ENCODE measurements around the gene MED9. TPM values are rescaled to one million over a fixed set of nuclear protein-coding genes. Genes with fewer than 3 reads are reported as not detected.

MED9 gene
- total and polyA plus RNA-seq, 2 donors: 9.5 to 17.5 TPM

DNA sequence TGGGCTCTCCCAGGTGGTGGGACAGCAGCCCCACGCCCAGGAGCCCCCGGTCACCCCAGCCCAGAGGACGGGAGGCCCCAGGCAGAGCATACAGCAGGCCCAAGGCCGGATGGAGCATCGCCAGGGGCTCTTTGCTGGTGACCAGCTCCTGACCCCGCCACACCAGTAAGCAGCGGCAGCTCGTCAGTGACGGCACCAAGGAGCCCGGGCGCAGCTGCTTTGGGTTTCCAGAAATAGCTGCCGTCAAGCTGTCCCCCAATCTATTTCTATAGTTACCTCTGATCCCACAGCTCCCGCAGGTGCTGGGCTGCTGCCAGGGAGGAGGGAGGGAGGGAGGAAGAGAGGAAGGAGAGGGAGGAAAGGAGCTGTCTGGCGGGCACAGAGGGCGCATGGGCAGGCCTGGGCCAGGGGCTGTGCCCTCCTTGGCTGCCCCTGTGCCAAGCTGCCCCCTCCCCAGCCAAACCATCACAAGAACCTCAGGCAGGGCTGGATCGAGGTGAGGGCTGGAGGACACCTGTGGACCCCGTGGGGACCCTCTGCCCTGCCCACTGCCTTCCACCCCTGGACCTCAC, 30.2 kb downstream of the MED9 start:
- Histone ChIP-seq H3K36me3 (ENCODE audit: insufficient read depth) (no peaks in the 10 kb centered on the region), H3K4me3 (ENCODE audit: low read depth, low read length) (no peak overlapping the region), H3K27ac (ENCODE audit: low read depth) (no peak overlapping the region), H3K4me1 (ENCODE audit: insufficient read depth) (no peaks in the 10 kb centered on the region)
- no peak for DNase-seq (ENCODE audit: extremely low spot score)
- WGBS: 77% methylated on average over 17 of the region's 17 CpGs

DNA sequence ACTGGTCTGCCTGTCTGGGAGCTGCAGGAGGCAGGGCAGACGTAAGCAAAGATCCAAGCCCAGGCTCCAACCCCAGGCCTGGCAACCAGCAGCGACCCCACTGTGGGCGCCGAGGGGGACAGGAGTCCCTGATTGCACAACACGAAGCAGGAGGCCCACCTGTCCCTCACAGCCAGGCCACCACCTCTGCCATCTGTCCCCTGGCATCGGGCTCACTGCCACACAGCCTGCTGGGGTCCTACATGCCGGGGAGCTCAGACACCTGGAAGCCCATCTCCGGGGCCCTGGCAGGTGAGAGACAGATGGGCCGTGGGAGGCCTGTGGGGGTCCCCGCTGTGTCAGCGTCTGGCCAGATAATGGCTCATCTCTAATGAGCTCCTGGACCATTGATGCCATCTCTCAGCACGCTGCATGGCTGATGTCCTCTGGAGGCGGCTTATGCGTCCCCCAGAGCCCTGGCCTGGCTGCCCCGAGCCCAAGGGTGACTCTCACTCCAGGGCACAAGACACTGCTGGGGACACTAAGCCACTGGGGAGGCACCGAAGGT, 30.7 kb downstream of the MED9 start:
- Histone ChIP-seq H3K4me3 (ENCODE audit: low read depth, low read length) (no peak overlapping the region), H3K36me3 (ENCODE audit: insufficient read depth) (no peaks in the 10 kb centered on the region), H3K4me1 (ENCODE audit: insufficient read depth) (no peaks in the 10 kb centered on the region), H3K27ac (ENCODE audit: low read depth) (no peak overlapping the region)
- 92% methylated on average over 16 of the region's 16 CpGs for WGBS
- no peak for DNase-seq (ENCODE audit: extremely low spot score)

DNA sequence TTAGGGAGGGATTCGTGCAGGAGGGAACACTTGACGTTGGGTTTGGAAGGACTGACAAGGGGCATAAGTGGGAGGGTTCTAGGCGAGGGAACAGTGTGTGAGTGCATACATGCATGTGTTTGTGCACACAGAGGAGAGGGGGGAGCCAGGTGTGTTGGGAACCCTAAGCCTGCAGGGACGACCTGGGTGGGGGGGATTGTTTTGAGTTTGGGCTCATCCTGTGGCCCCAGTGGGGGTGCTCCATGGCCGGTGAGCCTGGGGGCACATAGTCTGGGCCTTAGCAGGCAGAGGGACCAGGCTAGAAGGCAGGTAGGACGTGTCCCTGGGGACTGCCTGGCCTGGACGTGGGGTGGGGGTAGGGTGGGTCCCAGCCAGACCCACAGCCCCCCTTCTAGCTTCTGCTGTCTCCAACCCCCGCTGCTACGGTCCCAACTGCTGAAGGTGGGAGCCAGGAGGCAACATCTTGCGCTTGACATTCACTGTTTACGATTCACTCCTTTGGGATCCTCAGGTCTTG, 31.3 kb downstream of the MED9 start:
- Histone ChIP-seq H3K36me3 (ENCODE audit: insufficient read depth) (no peaks in the 10 kb centered on the region), H3K4me1 (ENCODE audit: insufficient read depth) (no peaks in the 10 kb centered on the region), H3K4me3 (ENCODE audit: low read depth, low read length) (no peak overlapping the region), H3K27ac (ENCODE audit: low read depth) (no peak overlapping the region)
- WGBS: 93% methylated on average over 11 of the region's 11 CpGs
- DNase-seq (ENCODE audit: extremely low spot score): no peak

DNA sequence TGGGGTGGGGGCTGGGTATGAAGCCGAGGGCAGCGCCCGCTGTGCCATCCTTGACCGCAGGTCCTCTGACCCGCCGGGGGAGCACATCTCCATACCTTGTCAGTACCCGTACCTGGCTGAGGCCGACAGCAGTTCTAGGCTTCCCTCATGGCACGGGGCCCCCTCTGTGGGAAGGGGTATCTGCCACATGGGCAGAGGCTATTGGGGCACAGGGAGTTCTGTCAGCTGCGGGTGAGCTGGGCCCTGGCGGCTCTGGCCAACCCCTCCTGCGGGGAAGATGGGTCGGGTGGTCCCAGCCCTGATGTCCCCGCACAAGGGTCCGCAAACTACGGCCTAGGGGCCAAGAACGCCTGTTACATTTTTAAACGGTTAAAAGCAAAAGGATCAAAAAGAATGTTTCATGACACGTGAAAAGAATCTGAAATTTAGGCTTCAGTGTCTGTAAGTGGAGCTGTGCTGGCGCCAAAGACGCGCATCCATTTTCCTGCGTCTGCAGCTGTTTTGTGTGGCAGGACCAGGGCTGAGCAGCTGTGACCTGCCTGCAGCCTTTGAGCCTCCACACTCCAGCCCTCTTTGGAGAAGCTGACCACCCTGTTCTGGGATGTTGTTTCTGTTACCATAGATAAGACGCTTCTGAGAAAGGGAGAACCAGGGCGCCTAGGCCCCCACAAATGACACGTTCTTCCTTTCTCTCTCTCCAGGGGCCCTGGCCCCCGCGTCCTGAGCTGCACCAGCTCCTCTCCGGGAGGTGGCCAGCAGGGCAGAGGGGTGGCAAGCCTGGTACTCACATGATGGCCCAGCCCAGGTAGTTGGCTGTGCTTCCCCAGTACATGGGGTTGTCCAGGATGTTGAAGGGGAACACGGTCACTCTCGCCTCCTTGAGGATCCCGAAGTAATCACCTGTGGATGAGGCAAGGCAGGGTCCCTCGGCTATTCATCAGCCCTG, 32.1 kb downstream of the MED9 start:
- no peak overlapping the region for H3K27ac ChIP-seq (ENCODE audit: low read depth)
- H3K4me1 ChIP-seq (ENCODE audit: insufficient read depth): no peaks in the 10 kb centered on the region
- no peaks in the 10 kb centered on the region for H3K36me3 ChIP-seq (ENCODE audit: insufficient read depth)
- no peak for DNase-seq (ENCODE audit: extremely low spot score)
- H3K4me3 ChIP-seq (ENCODE audit: low read depth, low read length): no peak overlapping the region
- whole genome bisulfite sequencing: 91% methylated on average over 33 of the region's 33 CpGs

DNA sequence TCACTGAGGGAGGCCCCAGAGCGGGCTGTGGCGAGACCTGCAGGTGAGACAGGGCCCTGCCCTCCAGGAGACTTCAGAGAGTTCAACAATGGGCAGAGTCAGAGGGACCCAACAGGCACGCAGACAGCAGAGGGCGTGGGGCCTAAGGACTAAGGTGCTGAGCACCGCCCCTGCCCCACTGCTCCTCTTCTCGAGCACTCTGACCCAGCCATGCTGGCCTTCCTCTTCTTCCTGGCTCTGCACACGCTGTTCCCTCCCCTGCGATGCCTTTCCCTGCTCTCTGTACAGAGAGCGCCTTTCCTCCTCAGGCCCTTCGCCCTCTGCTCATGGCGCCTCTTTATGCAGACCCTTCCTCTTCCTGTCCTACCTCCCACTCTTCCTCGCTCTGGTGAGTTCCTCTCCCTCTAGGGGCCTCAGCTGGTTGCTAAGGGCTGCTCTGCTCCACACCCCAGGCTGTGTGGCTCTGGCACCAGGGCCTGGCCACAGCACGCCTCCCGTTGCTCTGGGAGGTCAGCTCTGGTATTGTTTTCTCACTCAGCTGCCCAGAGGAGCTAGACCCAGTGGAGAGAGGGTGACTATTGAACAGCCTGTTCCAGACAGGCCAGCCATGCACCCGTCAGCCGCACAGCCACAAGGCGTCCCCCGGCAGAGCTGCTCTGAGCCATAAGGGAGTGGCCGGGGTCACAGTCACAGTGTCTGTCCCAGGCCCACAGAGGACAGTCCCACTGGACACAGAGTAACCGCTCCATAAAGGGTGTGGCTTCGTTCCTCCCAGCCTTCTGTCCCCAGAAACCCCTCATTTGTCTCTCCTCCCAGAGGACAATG, 33.0 kb downstream of the MED9 start:
- 91% methylated on average over 21 of the region's 21 CpGs for WGBS

DNA sequence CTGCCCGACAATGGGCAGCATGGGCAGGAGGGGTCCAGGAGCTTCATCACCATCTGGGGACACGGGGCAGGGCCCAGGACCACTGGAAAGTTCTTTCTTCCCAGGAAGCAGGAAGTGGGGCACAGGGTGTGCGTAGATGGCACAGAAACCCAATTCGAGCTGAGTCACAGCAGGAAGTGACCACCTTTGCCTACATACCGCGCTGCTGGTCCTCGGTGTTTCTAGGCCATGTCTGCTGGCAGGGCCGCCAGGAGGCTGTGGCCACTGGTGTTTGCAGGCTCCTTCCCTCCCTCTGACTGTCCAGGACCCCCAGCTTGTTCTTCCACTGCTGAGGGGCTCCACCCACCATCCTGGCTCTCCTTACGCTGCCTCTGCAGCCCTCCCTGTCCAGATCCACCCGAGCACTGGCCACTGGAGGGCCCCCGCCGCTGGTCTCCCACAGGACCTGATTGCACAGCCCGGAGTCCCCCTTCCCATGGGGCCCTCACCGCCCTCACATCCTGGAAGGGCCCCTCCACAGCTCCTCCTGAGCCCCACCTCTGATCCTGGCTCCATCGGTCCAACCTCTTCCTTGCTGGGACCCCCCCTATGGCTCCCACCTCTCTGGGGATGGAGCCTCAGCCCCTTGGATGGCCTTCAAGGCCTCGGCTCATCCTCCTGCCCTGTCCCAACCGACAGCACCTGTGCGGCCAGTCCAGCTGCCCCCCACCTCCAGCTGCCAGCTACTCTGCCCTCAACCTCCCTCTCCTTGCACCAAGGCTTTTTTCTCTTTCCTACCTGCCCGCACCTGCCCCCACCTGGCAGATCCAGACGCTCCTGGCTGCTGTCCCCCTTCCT, 33.9 kb downstream of the MED9 start:
- 90% methylated on average over 20 of the region's 20 CpGs for WGBS
- Histone ChIP-seq H3K4me1 (ENCODE audit: insufficient read depth) (no peaks in the 10 kb centered on the region), H3K4me3 (ENCODE audit: low read depth, low read length) (no peak overlapping the region), H3K27ac (ENCODE audit: low read depth) (no peak overlapping the region), H3K36me3 (ENCODE audit: insufficient read depth) (no peaks in the 10 kb centered on the region)
- DNase-seq (ENCODE audit: extremely low spot score): no peak

More for the DNA sequence above, 33.0 kb downstream of the MED9 start:
- DNase-seq (ENCODE audit: extremely low spot score): no peak
- Histone ChIP-seq H3K36me3 (ENCODE audit: insufficient read depth) (no peaks in the 10 kb centered on the region), H3K4me3 (ENCODE audit: low read depth, low read length) (no peak overlapping the region), H3K4me1 (ENCODE audit: insufficient read depth) (no peaks in the 10 kb centered on the region), H3K27ac (ENCODE audit: low read depth) (no peak overlapping the region)

DNA sequence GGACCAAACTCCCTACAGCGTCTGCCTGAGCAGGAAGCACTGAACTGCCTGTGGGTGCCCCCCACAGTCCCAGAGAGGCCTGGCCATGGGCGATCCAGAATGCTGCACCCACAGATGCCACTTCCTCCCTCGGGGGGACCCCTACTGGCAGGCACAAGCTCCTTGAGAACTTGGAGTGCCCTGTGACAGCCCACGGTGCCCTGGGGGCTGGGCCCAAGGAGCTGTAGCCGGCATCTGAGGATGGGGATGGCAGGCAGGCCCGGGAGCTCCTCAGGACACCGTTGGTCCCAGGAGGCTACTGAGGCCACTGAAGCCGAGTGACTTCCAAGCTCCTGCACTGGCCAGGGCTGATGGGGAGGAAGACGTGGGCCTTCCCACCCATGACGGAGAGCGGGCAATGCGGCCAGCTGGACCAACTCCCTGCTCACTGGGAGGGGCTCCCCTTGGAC, 34.5 kb downstream of the MED9 start:
- Histone ChIP-seq H3K36me3 (ENCODE audit: insufficient read depth) (no peaks in the 10 kb centered on the region), H3K4me3 (ENCODE audit: low read depth, low read length) (no peak overlapping the region), H3K4me1 (ENCODE audit: insufficient read depth) (no peaks in the 10 kb centered on the region), H3K27ac (ENCODE audit: low read depth) (no peak overlapping the region)
- WGBS: 84% methylated on average over 12 of the region's 12 CpGs
- no peak for DNase-seq (ENCODE audit: extremely low spot score)

DNA sequence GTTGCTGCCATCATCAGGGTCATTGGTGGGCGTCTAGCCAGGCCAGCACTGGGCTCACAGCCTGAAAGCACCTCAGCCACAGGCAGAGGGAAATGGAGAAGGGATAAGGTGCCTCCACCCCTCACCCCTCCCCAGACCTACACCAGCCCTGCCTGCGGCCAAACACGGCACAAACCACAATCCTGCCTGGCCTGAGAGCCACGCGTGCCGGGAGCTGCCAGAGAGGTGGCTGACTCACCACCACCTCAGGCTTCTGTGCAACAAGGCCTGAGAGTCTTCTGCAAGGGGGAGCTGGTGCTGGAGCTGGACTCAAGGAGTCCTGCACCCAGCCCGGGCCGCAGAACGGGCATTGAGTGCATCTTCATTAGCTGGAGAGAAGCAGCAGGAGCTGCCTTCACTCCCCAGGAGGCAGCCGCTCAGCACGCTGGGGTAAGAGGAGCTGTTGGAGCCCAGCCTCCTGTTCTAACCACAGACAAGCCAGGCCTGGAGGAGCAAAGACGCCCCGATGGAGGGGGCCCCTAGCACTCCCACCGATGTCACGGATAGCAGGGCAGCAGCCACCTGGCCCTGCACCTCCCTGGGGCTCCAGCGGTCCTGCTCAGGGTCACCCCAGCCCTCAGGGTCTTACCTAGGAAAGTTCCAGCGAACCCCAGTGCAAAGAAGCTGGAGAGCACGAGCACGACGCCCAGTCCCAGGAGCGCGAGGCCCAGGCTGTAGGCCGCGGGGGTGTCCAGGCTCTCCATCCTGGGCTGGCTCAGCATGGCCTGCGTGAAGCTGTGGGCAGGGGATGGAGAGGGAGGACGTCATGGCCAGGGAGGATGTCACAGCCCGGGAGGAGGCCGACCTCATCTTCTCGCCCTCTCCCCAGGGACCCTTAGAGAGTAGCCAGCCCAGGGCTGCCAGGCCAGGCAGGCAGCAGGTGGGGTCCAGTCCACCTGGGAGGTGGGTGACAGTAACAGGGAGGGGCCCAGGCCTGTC, 35.4 kb downstream of the MED9 start:
- no peaks in the 10 kb centered on the region for H3K36me3 ChIP-seq (ENCODE audit: insufficient read depth)
- no peak overlapping the region for H3K27ac ChIP-seq (ENCODE audit: low read depth)
- no peaks in the 10 kb centered on the region for H3K4me1 ChIP-seq (ENCODE audit: insufficient read depth)
- H3K4me3 ChIP-seq (ENCODE audit: low read depth, low read length): no peak overlapping the region
- no peak for DNase-seq (ENCODE audit: extremely low spot score)
- 84% methylated on average over 29 of the region's 29 CpGs for WGBS

DNA sequence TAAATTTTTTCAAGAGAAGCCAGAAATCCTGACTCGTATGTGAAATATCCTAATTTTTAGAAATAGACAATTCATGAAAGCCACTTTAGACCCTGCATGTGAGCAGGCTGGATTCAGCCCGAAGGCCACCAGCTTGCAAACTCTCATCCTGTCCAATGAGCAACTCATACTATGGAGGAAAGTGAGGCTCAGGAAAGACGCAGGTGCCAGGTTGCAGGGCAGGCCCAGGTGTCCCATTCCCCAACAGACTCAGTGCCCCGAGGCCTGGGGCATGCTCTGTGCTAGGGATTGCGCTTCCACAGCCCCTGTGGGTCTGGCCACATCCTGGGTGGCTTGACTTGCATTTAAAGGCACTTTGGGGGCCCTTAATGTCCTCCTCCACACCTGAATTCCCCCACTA, 36.1 kb downstream of the MED9 start:
- no peak for DNase-seq (ENCODE audit: extremely low spot score)
- Histone ChIP-seq H3K4me1 (ENCODE audit: insufficient read depth) (no peaks in the 10 kb centered on the region), H3K36me3 (ENCODE audit: insufficient read depth) (no peaks in the 10 kb centered on the region), H3K4me3 (ENCODE audit: low read depth, low read length) (no peak overlapping the region), H3K27ac (ENCODE audit: low read depth) (no peak overlapping the region)
- WGBS: 95% methylated on average over 5 of the region's 5 CpGs

DNA sequence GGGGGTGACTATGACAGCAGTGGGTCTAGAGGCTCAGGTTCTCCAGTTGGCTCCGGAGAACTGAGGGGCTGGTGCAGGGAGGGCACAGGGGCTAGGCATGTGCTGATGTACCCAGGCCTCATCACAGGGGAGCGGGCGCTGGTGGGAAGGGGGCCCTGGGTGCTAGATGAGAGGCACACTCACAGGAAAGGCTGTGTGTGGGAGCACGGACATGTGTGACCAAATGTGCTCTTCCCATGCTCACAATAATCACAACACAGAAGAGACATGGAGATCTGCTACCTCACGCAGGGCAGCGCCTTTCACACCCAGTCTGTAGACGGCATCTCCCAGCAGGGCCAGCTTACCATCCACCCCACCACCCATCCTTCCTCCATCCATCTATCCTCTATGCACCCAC, 36.8 kb downstream of the MED9 start:
- no peak overlapping the region for H3K27ac ChIP-seq (ENCODE audit: low read depth)
- H3K4me1 ChIP-seq (ENCODE audit: insufficient read depth): no peaks in the 10 kb centered on the region
- no peaks in the 10 kb centered on the region for H3K36me3 ChIP-seq (ENCODE audit: insufficient read depth)
- H3K4me3 ChIP-seq (ENCODE audit: low read depth, low read length): no peak overlapping the region
- 95% methylated on average over 7 of the region's 7 CpGs for WGBS
- DNase-seq (ENCODE audit: extremely low spot score): no peak

DNA sequence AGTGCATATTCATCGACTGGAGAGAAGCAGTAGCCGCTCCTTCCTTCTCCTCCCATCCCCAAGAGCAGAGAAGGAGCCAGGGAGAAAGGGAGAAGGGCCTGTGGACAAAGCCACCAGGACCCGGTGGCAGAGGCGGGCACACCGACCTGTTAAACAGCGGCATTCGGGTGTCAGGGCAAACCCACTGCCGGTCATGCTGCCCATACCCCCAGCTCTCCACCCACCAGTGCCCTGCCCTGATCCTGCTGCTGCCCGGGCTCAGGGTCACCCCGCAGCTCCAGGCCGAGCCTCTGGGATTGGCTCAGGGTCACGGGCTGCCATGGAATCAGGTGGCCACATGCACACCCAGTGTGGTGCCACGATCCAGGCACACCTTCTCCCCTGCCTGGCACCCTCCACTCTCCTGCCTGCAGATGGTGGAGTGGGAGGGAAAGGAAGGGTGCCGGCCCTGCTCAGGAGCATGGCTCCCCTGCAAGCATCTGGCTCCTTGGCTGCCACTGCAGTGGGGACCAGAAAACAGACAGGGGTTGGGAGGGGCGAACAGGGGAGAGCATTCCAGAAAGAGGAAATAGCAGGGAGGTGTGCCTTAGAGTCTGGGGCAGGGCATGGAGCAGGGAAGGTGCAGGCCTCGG, 37.7 kb downstream of the MED9 start:
- no peak overlapping the region for H3K4me3 ChIP-seq (ENCODE audit: low read depth, low read length)
- DNase-seq (ENCODE audit: extremely low spot score): no peak

More for the DNA sequence above, 37.7 kb downstream of the MED9 start:
- Histone ChIP-seq H3K4me1 (ENCODE audit: insufficient read depth) (no peaks in the 10 kb centered on the region), H3K27ac (ENCODE audit: low read depth) (no peak overlapping the region), H3K36me3 (ENCODE audit: insufficient read depth) (no peaks in the 10 kb centered on the region)
- WGBS: 93% methylated on average over 16 of the region's 16 CpGs

All from urinary bladder (tissue), 4 donors.